DMS 273 (cell line): ENCODE data around the gene CARD11.
"Not testable (repeated sequence)": the region's sequence is repeated elsewhere in the genome, so short reads cannot be mapped to it uniquely, and the experiment has no call there.

Experiments
- DNase-seq: peaks from one replicate; lab custom pipeline; 2025; ENCODE audit not compliant: unreplicated experiment; lab: John Stamatoyannopoulos, UW

CARD11 gene

DNA sequence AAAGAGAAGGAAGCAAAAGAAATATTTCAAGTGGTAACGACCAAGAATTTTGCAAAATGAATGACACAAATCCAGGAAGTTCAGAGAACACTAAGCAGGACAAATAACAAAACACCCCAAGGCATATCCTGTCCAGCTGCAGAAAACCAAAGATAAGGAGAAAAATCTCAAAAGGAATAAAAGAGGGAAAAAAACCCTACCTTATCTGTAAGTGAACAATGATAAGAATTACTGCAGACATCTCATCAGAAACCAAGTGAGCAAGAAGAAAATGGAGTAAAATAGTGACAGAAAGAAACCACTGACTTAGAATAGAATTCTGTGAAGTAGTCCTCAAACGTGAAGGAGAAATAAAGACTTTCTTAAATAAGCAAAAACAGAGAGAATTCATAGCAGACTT, 21.8 kb downstream of the CARD11 start:
- DNase-seq, result no peak

DNA sequence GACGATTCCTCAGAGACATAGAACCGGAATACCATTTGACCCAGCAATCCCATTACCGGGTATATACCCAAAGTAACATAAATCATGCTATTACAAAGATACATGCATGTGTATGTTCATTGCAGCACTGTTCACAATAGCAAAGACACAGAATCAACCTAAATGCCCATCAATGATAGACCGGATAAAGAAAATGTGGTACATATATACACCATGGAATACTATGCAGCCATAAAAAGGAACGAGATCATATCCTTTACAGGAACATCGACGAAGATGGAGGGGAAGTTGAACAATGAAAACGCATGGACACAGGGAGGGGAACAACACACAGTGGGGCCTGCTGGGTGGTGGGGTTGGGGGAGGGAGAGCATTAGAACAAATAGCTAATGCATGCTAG, 22.4 kb downstream of the CARD11 start:
- DNase-seq, result not testable (repeated sequence)

DNA sequence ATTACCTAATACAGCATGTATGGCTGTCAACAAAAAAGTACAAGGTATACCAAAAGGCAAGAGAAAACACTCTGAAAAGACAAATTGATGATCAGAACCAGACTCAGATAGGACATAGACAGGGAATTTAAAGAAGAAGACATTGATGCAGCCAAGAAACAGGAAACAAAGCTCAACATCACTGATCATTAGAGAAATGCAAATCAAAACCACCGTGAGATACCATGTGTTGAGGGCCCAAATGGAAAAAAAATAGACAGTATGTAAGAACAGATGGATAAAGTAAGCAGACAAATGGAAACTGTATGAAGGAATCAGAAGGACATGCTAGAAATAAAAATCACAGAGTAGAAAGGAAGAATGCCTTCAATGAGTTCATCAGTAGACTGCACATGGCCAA, 23.3 kb downstream of the CARD11 start:
- DNase-seq, result no peak

DNA sequence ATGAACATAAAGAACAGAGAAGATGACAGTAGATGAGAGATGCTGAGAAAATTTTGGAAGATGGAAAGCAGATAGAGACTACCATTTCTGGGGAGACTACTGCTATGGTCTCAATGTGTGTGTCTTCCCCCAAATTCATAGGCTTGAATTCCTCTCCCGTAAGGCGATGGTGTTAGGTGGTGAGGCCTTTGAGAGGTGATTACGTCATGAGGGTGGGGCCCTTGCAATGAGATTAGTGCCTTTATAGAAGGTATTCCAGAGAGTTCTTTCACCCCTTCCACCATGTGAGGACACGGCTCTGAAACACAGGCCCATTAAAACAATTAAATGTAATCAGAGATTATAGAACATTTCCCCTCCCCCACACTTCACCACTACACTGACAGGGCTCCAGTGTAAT, 23.9 kb downstream of the CARD11 start:
- DNase-seq, result no peak

DNA sequence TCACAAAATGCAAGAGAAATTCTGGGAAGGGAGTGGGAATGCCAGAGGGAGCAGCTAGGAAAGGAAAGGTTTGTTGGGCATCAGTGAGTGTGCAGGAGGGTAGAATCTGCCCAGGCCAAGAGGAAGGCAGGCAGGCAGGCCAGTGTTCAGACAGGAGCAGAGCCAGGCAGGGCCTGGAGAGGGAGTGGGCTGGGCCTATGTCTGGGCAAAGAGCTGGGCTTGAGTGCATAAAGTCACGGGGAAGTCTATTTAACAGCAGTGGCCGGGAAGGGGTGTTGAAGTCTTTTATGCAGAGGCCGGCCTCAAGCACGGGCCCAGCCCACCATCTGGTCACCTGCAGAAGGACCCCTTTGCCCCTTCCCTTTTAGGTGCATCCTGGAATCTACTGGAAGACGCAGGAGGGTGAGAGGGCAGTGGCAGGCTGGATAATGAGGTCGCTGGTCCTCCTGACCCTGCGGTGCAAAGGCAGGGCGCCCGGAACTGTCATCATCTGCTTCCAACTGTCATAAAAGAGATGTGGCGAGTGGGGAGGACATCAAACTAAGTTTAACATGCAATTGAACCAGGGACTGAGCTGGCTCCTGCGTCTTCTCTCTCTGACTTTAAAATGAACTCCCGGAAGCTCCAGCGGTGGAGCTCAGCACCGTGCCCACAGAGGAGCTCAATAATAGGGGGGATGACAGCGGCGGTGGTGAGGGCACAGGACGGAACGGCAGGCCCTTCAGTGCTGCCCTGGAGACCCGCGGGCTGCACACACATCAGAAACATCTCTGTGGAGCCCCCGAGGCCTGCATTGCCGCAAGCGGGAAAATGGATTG, 29.5 kb downstream of the CARD11 start:
- DNase-seq, result no peak

DNA sequence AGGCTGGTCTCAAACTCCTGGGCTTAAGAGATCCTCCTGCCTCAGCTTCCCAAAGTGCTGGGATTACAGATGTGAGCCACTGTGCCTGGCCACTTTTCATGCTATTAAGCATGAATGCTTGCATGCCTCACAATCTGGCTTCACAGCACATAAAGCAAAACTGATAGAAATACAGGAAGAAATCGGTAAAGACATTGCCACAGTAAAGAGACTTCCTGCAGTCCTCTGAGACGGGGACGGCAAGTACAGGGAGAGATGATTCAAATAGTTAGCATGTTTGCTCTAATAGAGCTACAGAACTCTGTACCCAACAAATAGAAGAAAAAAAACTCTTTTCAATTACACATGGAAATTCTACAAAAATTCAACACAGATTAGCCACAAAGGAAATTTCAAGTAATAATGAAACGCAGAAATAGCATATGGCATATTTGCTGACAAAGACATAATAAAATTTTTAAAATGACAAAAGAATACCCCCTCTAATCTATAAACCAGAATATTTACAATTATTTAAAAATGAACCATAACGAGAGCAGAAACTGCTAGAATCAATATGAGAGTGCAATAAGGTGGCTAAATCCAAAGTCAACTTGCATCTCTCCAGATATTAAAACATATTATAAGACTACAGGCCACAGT, 32.3 kb downstream of the CARD11 start:
- DNase-seq, result no peak

DNA sequence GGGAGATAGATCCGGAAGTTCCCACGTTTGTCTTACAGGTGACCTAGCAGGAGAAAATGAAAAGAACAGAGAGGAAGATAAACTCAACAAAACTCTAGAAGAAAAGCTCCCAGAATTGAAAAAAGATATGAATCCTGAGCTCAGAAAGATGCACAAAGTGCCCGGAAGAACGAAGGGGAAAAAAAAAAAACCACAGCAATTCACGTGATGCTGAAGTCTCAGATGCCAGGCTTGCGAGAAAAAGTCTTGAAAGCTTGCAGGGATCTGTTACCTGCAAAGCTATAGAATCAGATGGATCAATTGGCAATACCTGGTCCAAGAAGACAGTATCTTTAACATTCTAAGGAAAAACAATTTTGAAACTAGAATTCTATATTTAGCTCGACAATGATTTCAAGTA, 33.5 kb downstream of the CARD11 start:
- no peak for DNase-seq

DNA sequence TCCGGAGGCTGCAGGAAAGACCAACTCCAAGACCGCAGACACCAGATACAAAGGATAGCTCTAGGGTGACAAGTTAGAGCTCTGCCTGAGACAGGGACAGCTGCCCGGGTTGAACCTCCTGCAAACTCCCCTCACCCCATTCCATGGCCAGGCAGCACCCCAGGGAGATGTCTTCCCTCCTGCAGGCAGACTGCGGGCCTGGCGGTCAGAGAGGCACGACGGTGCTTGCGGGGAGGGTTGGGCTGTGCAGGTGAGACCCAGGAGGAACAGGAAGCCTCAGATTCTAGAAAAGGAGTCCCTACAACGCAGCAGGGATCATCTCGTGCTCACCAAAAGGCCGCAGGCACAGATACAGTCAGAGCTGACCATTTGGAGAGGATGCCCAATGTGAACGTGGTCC, 34.6 kb downstream of the CARD11 start:
- DNase-seq, result no peak

DNA sequence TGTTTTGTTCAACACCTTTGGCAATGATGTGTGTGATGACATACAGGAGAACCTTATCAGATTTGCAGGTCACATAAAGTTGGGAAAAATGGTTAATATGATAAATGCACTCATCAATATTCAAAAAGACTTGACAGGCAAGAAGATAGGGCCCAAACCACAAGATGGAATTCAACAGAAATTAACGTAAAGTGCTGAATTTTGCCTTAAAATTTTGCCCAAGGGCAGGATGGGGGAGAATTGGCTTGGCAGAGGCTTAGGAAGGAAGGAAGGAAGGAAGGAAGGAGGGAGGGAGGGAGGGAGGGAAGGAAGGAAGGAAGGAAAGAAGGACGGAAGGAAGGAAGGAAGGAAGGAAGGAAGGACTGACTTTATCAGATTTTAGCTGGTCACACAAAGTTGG, 35.3 kb downstream of the CARD11 start:
- DNase-seq, result no peak

DNA sequence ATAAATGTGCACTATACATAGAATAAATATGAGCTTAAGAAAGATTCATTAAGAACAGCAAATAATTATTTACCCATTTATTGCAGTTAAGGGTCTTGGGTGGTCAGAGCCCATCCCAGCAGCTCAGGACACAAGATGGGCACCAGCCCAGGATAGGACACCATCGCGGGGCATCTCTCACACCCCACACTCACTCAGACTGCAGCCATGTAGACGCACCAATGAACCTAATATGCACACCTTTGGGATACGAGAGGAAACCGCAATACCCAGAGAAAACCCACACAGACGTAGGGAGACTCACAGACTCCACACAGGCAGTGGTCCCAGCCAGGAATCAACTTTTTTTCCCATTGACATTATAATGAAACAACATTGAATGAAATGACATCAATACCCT, 36.0 kb downstream of the CARD11 start:
- no peak for DNase-seq

DNA sequence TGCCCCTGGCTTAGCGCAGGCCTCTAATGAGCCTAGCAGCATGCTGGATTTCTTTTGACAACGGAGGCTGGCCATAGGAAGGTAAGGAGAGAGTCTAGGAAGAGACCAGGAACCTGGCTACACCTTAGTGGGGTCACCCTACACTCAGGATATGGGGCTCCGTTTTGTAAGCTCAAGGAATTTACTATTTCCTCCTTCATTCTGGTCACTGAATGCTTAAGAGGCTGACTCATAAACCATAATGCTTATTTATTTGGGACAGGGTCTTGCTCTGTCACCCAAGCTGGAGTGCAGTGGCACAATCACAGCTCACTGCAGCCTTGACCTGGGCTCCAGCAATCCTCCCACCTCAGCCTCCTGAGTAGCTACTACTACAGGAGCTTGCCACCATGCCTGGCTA, 38.4 kb downstream of the CARD11 start:
- no peak for DNase-seq

DNA sequence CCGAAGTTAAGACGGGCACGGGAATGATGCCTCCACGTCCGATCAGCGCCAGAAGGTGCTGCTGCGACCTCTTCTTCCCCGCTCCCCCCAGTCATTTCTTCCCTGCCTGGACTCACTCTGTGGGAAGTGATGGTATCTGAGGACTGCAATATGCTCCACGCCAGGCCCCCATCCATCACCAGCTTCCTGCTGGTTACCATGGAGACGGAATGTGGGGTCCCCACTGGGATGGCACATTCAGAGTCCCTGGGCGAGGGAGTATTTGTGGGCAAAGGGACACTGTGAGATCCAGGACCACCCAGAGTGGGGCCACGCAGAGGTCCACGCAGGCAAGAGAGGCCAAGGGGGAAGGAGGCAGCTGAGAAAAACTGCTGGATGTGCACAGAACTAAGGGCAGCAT, 39.7 kb downstream of the CARD11 start:
- DNase-seq, result no peak

DNA sequence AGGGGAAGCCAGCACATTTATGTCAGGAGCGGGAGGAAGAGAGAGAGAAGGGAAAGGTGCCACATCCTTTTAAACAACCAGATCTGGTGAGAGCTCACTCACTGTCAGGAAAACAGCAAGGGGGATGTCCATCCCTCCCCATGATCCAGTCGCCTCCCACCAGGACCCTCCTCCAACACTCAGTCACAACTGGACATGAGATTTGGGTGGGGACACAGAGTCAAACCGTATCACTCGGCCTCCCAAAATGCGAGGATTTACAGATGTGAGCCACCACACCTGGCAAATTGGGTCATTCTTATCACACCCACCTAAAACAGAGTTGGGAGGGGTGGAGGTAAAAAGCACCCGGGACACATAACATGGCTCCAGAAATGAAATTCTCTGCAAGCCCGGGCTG, 41.0 kb downstream of the CARD11 start:
- DNase-seq, result no peak

DNA sequence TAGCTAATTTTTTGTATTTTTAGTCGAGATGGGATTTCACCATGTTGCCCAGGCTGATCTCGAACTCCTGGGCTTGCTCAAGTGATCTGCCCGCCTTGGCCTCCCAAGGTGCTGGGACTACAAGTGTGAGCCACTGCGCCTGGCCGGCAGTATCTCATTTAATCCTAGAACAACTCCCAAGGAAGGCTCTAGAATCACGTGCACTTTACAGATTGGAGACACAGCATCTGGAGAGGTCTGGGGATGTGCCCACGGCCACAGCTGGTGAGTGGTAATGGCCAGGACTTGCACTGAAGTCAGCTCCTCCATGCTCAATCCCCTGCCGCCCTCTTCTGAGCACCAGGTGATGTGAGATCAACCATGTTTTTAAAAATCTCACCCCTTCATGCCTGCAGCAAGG, 43.1 kb downstream of the CARD11 start:
- peak; percentile 49 for DNase-seq

DNA sequence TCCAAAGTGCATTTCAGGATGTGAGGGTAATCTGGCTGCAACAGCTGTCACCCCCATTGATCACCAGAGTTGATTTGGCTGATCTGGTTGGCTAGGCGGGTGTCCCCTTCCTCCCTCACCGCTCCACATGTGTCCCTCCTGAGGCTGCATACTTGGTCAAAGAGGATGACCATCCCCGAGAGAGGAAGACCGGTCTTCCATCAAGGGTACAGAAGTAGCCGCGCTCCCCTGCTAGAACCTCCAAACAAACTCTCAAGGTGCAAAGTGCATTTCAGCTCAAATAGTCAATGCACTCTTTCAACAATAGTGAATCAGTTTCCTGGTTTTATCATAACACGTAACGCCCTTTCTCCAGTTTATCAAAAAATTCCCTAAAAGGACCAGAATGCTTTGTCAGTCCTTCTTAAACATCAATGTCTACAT, 44.6 kb downstream of the CARD11 start:
- DNase-seq, result no peak

DNA sequence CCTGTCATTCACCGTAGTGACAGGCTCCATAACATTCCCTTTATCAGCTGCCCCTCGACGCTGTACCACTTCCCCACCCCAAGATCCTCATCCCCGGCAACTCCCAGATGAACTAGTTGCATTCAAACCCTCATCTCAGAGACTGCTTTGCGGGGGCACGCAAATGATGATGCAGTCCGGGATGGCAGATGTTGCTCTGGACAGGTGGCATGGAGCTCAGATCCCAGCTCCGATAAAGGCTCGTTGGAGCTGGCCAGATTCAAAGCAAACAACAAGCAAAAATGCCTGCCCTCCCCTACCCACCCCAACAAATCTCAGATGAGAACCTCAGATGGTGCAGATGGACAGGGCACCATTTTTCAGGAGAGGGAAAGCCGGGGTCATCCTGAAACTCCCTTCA, 46.7 kb downstream of the CARD11 start:
- DNase-seq, result peak; percentile 78

DNA sequence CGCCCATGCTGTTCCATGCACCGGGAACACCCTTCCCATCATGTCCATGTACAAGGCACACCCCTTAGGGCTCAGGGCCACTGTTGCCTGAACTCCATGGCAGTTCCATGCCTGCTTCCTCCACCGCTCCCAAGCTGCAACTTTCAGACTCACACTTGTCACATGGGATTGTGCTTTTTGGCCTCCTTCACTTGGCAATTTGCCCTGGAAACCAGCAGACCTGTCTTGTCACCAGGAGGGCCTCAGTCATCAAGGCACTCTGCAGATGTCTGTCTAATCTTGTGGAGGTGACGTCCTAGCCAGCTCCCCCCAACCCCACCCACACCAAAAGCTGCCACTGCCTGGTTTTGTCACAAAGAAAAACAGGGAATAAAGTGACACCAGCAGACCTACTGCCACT, 47.5 kb downstream of the CARD11 start:
- DNase-seq, result peak; percentile 38

DNA sequence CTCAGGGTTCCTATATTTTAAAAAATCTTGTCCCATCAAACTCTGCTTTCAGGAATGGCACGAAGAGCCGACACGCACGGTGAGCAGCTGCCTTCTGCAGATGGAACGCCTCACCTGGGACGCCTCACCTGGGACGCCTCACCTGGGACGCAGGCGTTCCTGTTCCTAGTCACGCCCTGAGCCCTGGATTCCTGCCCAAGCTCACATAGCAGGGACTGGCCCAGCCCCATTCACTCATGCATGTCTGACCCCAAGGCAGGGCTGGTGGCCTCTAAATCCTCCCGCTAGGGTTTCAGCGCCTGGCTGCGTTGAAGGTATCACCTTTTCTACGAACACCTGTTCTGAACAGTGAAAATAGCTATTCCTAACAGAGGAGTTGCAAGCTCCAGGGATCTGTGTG, 49.8 kb downstream of the CARD11 start:
- no peak for DNase-seq

DNA sequence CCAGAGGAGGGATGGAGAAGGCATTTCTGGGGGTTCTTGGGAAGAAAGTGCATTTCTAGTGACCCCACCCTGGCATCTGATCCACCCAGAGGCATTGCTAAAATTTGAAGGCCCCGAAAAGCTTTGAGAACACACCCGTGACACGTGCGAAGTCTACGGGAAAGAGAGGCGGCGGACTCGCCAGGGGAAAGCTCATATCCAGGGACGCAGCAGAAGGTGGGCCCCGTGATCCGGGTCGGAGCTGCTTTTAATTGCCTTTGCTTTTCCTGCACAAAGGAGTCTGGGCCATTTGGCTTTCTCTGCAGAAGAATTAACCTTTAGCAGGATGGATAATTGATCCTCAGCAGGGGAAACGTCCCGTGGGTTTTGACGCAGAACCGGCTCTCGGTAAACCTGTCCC, 50.3 kb downstream of the CARD11 start:
- no peak for DNase-seq

DNA sequence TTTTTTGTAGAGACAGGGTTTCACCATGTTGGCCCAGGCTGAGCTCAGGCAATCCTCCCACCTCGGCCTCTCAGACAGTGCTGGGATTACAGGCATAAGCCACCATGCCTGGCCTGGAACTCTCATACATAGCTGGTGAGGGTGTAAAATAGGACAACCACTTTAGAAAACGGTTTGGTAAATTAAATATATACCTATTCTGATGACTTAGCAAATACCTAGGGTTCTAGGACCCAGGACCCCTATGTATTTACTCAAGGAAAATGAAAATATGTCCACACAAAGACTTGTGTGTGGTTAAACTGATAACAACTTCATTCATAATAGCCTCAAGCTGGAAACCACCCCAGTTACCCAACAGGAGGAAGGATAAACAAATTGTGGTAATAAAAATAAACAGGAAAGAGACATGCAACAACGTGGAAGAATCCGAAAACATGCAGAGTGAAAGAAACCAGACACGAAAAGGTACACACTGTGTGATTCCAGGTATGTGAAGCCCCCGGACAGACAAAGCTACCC, 52.7 kb downstream of the CARD11 start:
- no peak for DNase-seq

DNA sequence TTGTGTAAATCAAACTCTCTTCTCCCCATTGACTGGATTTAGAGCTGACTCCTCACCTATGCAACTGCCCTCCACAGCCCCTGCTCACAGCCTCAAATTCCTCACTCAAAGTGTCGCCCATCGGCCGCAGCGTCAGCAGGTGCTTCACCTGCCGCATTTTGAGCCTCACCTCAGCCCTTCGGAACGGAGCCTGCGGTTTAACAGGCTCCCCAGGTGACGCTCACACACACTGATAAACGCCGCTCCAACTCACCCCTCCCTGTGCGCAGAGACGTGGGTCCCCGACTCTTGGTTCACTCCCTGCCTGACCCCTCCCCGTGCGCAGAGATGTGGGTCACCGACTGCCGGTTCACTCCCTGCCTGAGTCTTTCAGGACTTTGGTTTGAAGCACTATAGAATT, 57.1 kb downstream of the CARD11 start:
- DNase-seq, result no peak

DNA sequence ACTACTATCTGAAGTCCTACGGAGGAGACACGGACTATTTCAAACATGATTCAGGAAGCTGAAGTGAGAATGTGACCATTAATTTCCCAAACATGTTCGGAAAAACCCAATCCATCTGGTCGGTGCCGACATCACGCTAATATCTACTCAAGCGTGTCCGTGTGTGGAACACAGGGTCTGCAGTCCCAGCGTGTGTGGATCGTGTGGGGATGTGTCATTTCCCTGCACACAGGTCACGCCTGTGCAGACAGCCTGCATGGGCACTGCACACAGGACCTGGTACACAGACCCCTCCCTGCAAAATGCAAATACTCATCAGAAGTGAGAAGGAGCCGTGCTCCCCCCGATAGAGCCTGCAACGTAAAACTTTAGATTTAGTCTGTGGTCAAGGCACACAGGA, 57.8 kb downstream of the CARD11 start:
- DNase-seq, result no peak

DNA sequence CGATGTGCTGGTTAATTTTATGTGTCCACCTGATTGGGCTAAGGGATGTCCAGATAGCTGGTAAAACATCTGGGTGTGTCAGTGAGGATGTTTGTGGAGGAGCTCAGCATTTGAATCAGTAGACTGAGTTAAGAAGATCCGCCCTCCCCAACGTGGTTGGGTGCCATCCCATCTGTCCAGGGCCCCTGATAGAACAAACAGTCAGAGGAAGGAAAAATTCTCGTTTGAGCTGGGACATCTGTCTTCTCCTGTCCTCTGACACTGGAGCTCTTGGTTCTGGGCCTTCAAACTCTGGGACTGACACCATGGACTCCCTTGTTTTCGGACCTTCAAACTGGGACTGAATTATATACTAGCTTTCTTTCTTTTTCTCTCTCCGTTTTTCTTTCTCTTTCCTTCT, 59.6 kb downstream of the CARD11 start:
- DNase-seq, result peak; percentile 66
